IMR-90 (cell line): Measurements from ENCODE around the gene HYAL1. TPM values are rescaled to one million over a fixed set of nuclear protein-coding genes. Genes with fewer than 3 reads are reported as not detected.

Source experiments
- ATAC-seq: fragments of 200-7000 bp; cut with Tn5 transposase; 2 replicates; pipeline ENCODE4 v1.9.1; 2020; ENCODE audit warnings: low read depth, mild to moderate bottlenecking, moderate library complexity
- BruUV-seq: library from RNA; stranded (reverse); fragments of 400-500 nt; replicated peaks from 2 replicates; lab custom pipeline; 2021; lab: Mats Ljungman, UMichigan
- CTCF ChIA-PET: fragments of 300-600 bp; formaldehyde crosslinking; extraction: SDS; loops from one replicate; lab custom pipeline; 2021; ENCODE audit warnings: antibody characterized with exemption; lab: Yijun Ruan, JAX
- POLR2A ChIA-PET: fragments of 300-600 bp; sonication (Branson Sonifier 250); formaldehyde crosslinking; loops from one replicate; lab custom pipeline; 2022; ENCODE audit warnings: antibody characterized with exemption; ENCODE audit not compliant: unreplicated experiment; lab: Charles Lee
- DNase-seq: peaks from one replicate; pipeline ENCODE4 v3.0.0; 2013
- H2AFZ ChIP-seq: replicated peaks from 2 replicates; pipeline ENCODE3; 2013; ENCODE audit warnings: low read length, mild to moderate bottlenecking; ENCODE audit not compliant: poor library complexity
- H2AK5ac ChIP-seq: 2 replicates; pipeline ENCODE4 v1.6.1; 2013; ENCODE audit warnings: low read depth, low read length, inconsistent platforms
- H2AK9ac ChIP-seq: replicated peaks from 2 replicates; pipeline ENCODE3; 2013; ENCODE audit warnings: mild to moderate bottlenecking, low read depth, low read length, moderate library complexity; ENCODE audit not compliant: poor library complexity
- H2BK120ac ChIP-seq: 2 replicates; pipeline ENCODE4 v1.6.1; 2013; ENCODE audit warnings: low read depth, low read length, inconsistent platforms
- H2BK15ac ChIP-seq: 3 replicates; pipeline ENCODE4 v1.6.1; 2013; ENCODE audit warnings: low read depth, low read length, inconsistent platforms
- H2BK20ac ChIP-seq: 2 replicates; pipeline ENCODE4 v1.6.1; 2013; ENCODE audit warnings: low read depth, mild to moderate bottlenecking, inconsistent platforms, low read length, moderate library complexity
- H2BK5ac ChIP-seq: 2 replicates; pipeline ENCODE4 v1.6.1; 2013; ENCODE audit warnings: mild to moderate bottlenecking, low read depth, low read length, inconsistent platforms; ENCODE audit not compliant: poor library complexity, severe bottlenecking
- H3K14ac ChIP-seq: replicated peaks from 2 replicates; pipeline ENCODE4 v1.6.1; 2013; ENCODE audit warnings: low read depth, low read length, inconsistent platforms
- H3K18ac ChIP-seq: 2 replicates; pipeline ENCODE4 v1.6.1; 2013; ENCODE audit warnings: low read depth, low read length, control low read depth
- H3K23ac ChIP-seq: 2 replicates; pipeline ENCODE4 v1.6.1; 2013; ENCODE audit warnings: low read depth, low read length, inconsistent platforms
- H3K27ac ChIP-seq: 2 replicates; pipeline ENCODE4 v1.5.1; 2013; ENCODE audit warnings: mild to moderate bottlenecking, control low read depth, low read length; ENCODE audit not compliant: insufficient read depth
- H3K27me3 ChIP-seq: 2 replicates; pipeline ENCODE4 v1.6.1; 2013; ENCODE audit warnings: low read length; ENCODE audit not compliant: control insufficient read depth, insufficient read depth
- H3K36me3 ChIP-seq: 2 replicates; pipeline ENCODE4 v1.6.1; 2013; ENCODE audit warnings: low read length, mixed read lengths; ENCODE audit not compliant: control insufficient read depth, insufficient read depth
- H3K4ac ChIP-seq: 2 replicates; pipeline ENCODE4 v1.6.1; 2013; ENCODE audit warnings: low read depth, low read length, inconsistent platforms
- H3K4me1 ChIP-seq: 2 replicates; pipeline ENCODE4 v1.6.1; 2013; ENCODE audit warnings: low read length, mixed read lengths; ENCODE audit not compliant: control insufficient read depth, insufficient read depth
- H3K4me2 ChIP-seq: 2 replicates; pipeline ENCODE4 v1.6.1; 2013; ENCODE audit warnings: low read depth, mild to moderate bottlenecking, control low read depth, low read length, moderate library complexity
- H3K4me3 ChIP-seq: 2 replicates; pipeline ENCODE4 v1.5.1; 2013; ENCODE audit warnings: low read depth, mild to moderate bottlenecking, control low read depth, low read length, moderate library complexity; ENCODE audit not compliant: insufficient read depth
- H3K56ac ChIP-seq: 2 replicates; pipeline ENCODE4 v1.6.1; 2013; ENCODE audit warnings: low read length, inconsistent platforms; ENCODE audit not compliant: insufficient read depth; ENCODE audit errors: extremely low read depth
- H3K79me1 ChIP-seq, 2 experiments: 2 replicates each; pipeline ENCODE4 v1.6.1; 2013; ENCODE audit warnings: low read length in 2 of 2, inconsistent platforms in 1 of 2, low read depth in 1 of 2
- H3K9ac ChIP-seq: 2 replicates; pipeline ENCODE4 v1.6.1; 2013; ENCODE audit warnings: low read depth, low read length, control low read depth
- H3K9me1 ChIP-seq: 2 replicates; pipeline ENCODE4 v1.6.1; 2013; ENCODE audit warnings: low read length, inconsistent platforms; ENCODE audit not compliant: insufficient read depth
- H3K9me3 ChIP-seq: 2 replicates; pipeline ENCODE4 v1.6.1; 2013; ENCODE audit warnings: low read length; ENCODE audit not compliant: control insufficient read depth, insufficient read depth
- H4K20me1 ChIP-seq: 2 replicates; pipeline ENCODE4 v1.6.1; 2013; ENCODE audit warnings: low read length, inconsistent platforms; ENCODE audit not compliant: insufficient read depth
- H4K5ac ChIP-seq: 2 replicates; pipeline ENCODE4 v1.6.1; 2013; ENCODE audit warnings: mild to moderate bottlenecking, low read depth, low read length, control low read depth
- H4K8ac ChIP-seq, 2 experiments: 2 replicates each; pipeline ENCODE4 v1.6.1; 2013; ENCODE audit warnings: low read depth in 2 of 2, low read length in 2 of 2, control low read depth in 1 of 2, inconsistent platforms in 1 of 2
- H4K91ac ChIP-seq: 2 replicates; pipeline ENCODE4 v1.6.1; 2013; ENCODE audit warnings: low read depth, low read length, inconsistent platforms; ENCODE audit not compliant: insufficient read depth
- BHLHE40 ChIP-seq: fragments of 150-350 bp; IDR thresholded peaks from 2 replicates; pipeline ENCODE4 v1.6.1; 2016; ENCODE audit warnings: mild to moderate bottlenecking, low read depth, low read length
- CEBPB ChIP-seq: IDR thresholded peaks from 2 replicates; pipeline ENCODE4 v1.6.1; 2012; ENCODE audit warnings: low read depth, low read length, improper control_type of control experiment
- CHD1 ChIP-seq: IDR thresholded peaks from 2 replicates; pipeline ENCODE4 v1.6.1; 2012; ENCODE audit warnings: low read depth, low read length, improper control_type of control experiment
- FOS ChIP-seq: fragments of 150-350 bp; IDR thresholded peaks from 2 replicates; pipeline ENCODE4 v1.6.1; 2016; ENCODE audit warnings: low read depth, low read length
- MAFK ChIP-seq: IDR thresholded peaks from 2 replicates; pipeline ENCODE4 v1.6.1; 2012; ENCODE audit warnings: low read depth, low read length, improper control_type of control experiment
- MAZ ChIP-seq: IDR thresholded peaks from 2 replicates; pipeline ENCODE4 v1.6.1; 2012; ENCODE audit warnings: low read depth, mild to moderate bottlenecking, low read length, improper control_type of control experiment, moderate library complexity, borderline replicate concordance
- MXI1 ChIP-seq: IDR thresholded peaks from 2 replicates; pipeline ENCODE4 v1.6.1; 2012; ENCODE audit warnings: low read depth, mild to moderate bottlenecking, low read length, moderate library complexity, borderline replicate concordance
- NFE2L2 ChIP-seq: fragments of 150-350 bp; IDR thresholded peaks from 2 replicates; pipeline ENCODE4 v1.6.1; 2016; ENCODE audit warnings: low read depth, mild to moderate bottlenecking, low read length
- POLR2A ChIP-seq: IDR thresholded peaks from 2 replicates; pipeline ENCODE4 v1.6.1; 2012; ENCODE audit warnings: mild to moderate bottlenecking, low read depth, low read length
- RAD21 ChIP-seq: IDR thresholded peaks from 2 replicates; pipeline ENCODE4 v1.6.1; 2012; ENCODE audit warnings: low read length, improper control_type of control experiment
- RCOR1 ChIP-seq: IDR thresholded peaks from 2 replicates; pipeline ENCODE4 v1.6.1; 2012; ENCODE audit warnings: mild to moderate bottlenecking, low read length, improper control_type of control experiment; ENCODE audit not compliant: insufficient replicate concordance
- SMC3 ChIP-seq: fragments of 150-350 bp; IDR thresholded peaks from 2 replicates; pipeline ENCODE4 v1.6.1; 2016; ENCODE audit warnings: low read depth, mild to moderate bottlenecking, antibody characterized with exemption, low read length, moderate library complexity
- WGBS, 2 experiments: methylation state at CpG; one replicate each; pipeline versions ENCODE4 v1.1.5 to v1.1.7; 2013; ENCODE audit warnings: missing lambda C conversion rate in 2 of 2; ENCODE audit not compliant: insufficient read length in 1 of 2; ENCODE audit errors: extremely low coverage in 2 of 2; 5-methylcytosine and 5-hydroxymethylcytosine counted together
- dilution Hi-C: fragments of 300-500 bp; cut with HindIII; formaldehyde crosslinking; loops from one replicate; pipeline ENCODE4 v1.14.3; 2018; ENCODE audit warnings: low sequenced_read_pairs; ENCODE audit not compliant: unreplicated experiment
- in situ Hi-C: fragments of 300-500 bp; cut with MboI; formaldehyde crosslinking; loops from 3 replicates; pipeline ENCODE4 v1.14.3; 2019; ENCODE audit warnings: low sequenced_read_pairs, inconsistent platforms, mixed read lengths
- intact Hi-C: fragments of 100-400 bp; cut with micrococcal nuclease; formaldehyde crosslinking; loops from 2 replicates; pipeline ENCODE4 v1.10.0; 2022
- polyA plus RNA-seq, 3 experiments: library from polyadenylated mRNA; depleted of rRNA; stranded (reverse); fragments of >200 nt; gene quantifications; 2 replicates each; pipeline ENCODE4 v1.2.3, GENCODE V29; 2012; ENCODE audit warnings: low replicate concordance in 1 of 3
- total RNA-seq: library from RNA; depleted of rRNA; stranded (reverse); fragments of >200 nt; gene quantifications from 2 replicates; pipeline ENCODE4 v1.2.3, GENCODE V29; 2012
- TF ChIP-seq, protein P1 (sequence below): fragments of 150-350 bp; IDR thresholded peaks from 2 replicates; pipeline ENCODE4 v1.6.1; 2017; ENCODE audit warnings: mild to moderate bottlenecking, antibody characterized with exemption, low read length, low read depth
- TF ChIP-seq, protein P2 (sequence below): conservative IDR thresholded peaks from 2 replicates; pipeline ENCODE4 v1.5.1; 2012; ENCODE audit warnings: mild to moderate bottlenecking, low read depth, low read length, improper control_type of control experiment
- TF ChIP-seq, protein P3 (sequence below): fragments of 150-350 bp; IDR thresholded peaks from 2 replicates; pipeline ENCODE4 v1.6.1; 2016; ENCODE audit warnings: low read depth, mild to moderate bottlenecking, low read length, moderate library complexity, borderline replicate concordance

HYAL1 gene
- total and polyA plus RNA-seq, 2 of the 4 experiments (the other 2 are of a cell fraction): 0.32 to 0.36 TPM

DNA sequence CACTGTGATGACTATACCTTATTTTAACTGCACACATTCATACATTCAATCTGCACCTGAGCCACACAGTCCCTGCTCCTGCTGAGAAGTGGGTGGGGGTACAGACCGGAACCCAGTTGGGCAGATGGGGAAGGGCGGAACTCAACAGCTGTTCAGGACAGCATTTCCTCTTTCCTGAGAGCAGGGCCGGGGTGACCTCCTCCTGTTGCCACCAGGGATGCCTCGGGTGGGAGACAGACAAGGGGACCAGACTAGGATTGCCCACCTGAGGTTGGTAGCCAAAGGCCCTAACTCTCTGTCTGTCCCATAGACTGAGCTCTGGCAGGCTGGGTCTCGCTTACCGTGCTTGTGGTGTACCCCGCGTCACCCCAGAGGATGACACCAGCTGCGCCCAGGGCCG is 15.2 kb upstream of the HYAL1 start:
- CTCF ChIA-PET: no interaction called here
- H2AK9ac ChIP-seq: no peak overlapping the region
- in situ Hi-C loops: no loop called here

More for the DNA sequence above, 15.2 kb upstream of the HYAL1 start:
- no peaks in the 10 kb centered on the region for H3K27me3 ChIP-seq
- no peak overlapping the region for H4K5ac ChIP-seq
- H3K23ac ChIP-seq: no peak overlapping the region
- no peak overlapping the region for H3K14ac ChIP-seq
- intact Hi-C loops: no loop called here
- DNase-seq: no peak
- H2BK20ac ChIP-seq: no peak overlapping the region
- H2AK5ac ChIP-seq: no peak overlapping the region
- H4K20me1 ChIP-seq: 0 out of 2 replicates have a peak, but pooled peaks cover 18% of the 10 kb centered on the region
- H2BK15ac ChIP-seq: no peak overlapping the region
- no TSS peak for BruUV-seq
- H3K9me1 ChIP-seq: peaks cover 23% of the 10 kb centered on the region
- peaks cover 38% of the 10 kb centered on the region for H3K36me3 ChIP-seq
- H3K27ac ChIP-seq: no peak overlapping the region
- H3K4me3 ChIP-seq: no peak overlapping the region
- ATAC-seq: no peak
- POLR2A ChIA-PET: no interaction called here
- no peak overlapping the region for H3K4ac ChIP-seq
- dilution Hi-C loops: no loop called here
- no peak overlapping the region for H3K18ac ChIP-seq
- no peak overlapping the region for H3K9ac ChIP-seq
- no peaks in the 10 kb centered on the region for H3K9me3 ChIP-seq
- 89% methylated on average over 7 of the region's 10 CpGs; no CpG with 5 or more reads in 1 of the 2 experiments for WGBS, 2 experiments
- no peak overlapping the region for H3K4me2 ChIP-seq
- peaks cover 29 to 57% of the 10 kb centered on the region in 2 experiments for H3K79me1 ChIP-seq
- H2BK120ac ChIP-seq: no peak overlapping the region
- H4K8ac ChIP-seq: no peak overlapping the region
- no peak overlapping the region for H4K91ac ChIP-seq
- no peak overlapping the region for H3K56ac ChIP-seq
- H3K4me1 ChIP-seq: peaks cover 25% of the 10 kb centered on the region
- no peak overlapping the region for H2AFZ ChIP-seq
- H2BK5ac ChIP-seq: no peak overlapping the region
- no peak for TF ChIP-seq RCOR1
- TF ChIP-seq MAFK: no peak
- TF ChIP-seq, protein P1, sequence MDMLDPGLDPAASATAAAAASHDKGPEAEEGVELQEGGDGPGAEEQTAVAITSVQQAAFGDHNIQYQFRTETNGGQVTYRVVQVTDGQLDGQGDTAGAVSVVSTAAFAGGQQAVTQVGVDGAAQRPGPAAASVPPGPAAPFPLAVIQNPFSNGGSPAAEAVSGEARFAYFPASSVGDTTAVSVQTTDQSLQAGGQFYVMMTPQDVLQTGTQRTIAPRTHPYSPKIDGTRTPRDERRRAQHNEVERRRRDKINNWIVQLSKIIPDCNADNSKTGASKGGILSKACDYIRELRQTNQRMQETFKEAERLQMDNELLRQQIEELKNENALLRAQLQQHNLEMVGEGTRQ: no peak
- TF ChIP-seq, protein P2, sequence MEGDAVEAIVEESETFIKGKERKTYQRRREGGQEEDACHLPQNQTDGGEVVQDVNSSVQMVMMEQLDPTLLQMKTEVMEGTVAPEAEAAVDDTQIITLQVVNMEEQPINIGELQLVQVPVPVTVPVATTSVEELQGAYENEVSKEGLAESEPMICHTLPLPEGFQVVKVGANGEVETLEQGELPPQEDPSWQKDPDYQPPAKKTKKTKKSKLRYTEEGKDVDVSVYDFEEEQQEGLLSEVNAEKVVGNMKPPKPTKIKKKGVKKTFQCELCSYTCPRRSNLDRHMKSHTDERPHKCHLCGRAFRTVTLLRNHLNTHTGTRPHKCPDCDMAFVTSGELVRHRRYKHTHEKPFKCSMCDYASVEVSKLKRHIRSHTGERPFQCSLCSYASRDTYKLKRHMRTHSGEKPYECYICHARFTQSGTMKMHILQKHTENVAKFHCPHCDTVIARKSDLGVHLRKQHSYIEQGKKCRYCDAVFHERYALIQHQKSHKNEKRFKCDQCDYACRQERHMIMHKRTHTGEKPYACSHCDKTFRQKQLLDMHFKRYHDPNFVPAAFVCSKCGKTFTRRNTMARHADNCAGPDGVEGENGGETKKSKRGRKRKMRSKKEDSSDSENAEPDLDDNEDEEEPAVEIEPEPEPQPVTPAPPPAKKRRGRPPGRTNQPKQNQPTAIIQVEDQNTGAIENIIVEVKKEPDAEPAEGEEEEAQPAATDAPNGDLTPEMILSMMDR: no peak
- no peak for TF ChIP-seq FOS
- no peak for TF ChIP-seq CEBPB
- no peak for TF ChIP-seq MAZ
- TF ChIP-seq, protein P3, sequence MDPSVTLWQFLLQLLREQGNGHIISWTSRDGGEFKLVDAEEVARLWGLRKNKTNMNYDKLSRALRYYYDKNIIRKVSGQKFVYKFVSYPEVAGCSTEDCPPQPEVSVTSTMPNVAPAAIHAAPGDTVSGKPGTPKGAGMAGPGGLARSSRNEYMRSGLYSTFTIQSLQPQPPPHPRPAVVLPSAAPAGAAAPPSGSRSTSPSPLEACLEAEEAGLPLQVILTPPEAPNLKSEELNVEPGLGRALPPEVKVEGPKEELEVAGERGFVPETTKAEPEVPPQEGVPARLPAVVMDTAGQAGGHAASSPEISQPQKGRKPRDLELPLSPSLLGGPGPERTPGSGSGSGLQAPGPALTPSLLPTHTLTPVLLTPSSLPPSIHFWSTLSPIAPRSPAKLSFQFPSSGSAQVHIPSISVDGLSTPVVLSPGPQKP: no peak
- TF ChIP-seq POLR2A: no peak
- TF ChIP-seq NFE2L2: no peak
- no peak for TF ChIP-seq SMC3
- TF ChIP-seq RAD21: no peak
- no peak for TF ChIP-seq MXI1
- no peak for TF ChIP-seq CHD1
- no peak for TF ChIP-seq BHLHE40
